Activated naive CD8-positive, alpha-beta T cell (primary cell): ENCODE measurements around the gene RPS15.
"Not testable (repeated sequence)": the region's sequence is repeated elsewhere in the genome, so short reads cannot be mapped to it uniquely, and the experiment has no call there.

Experiments used
- H3K27ac Mint-ChIP-seq: one replicate; pipeline ENCODE4 v1.8.0; 2021; ENCODE audit warnings: mixed read lengths
- H3K27me3 Mint-ChIP-seq: one replicate; pipeline ENCODE4 v1.8.0; 2021; ENCODE audit warnings: mixed read lengths
- H3K36me3 Mint-ChIP-seq: one replicate; pipeline ENCODE4 v1.8.0; 2021; ENCODE audit warnings: mixed read lengths
- H3K4me1 Mint-ChIP-seq: one replicate; pipeline ENCODE4 v1.8.0; 2021; ENCODE audit warnings: low read depth, mixed read lengths
- H3K4me3 Mint-ChIP-seq: one replicate; pipeline ENCODE4 v1.8.0; 2021; ENCODE audit warnings: mild to moderate bottlenecking, mixed read lengths
- H3K9me3 Mint-ChIP-seq: one replicate; pipeline ENCODE4 v1.8.0; 2021; ENCODE audit warnings: low read depth, mixed read lengths

RPS15 gene

GRCh38 chr19:1411255-1412191, 26.7 kb upstream of the RPS15 start:
- Mint-ChIP-seq H3K4me1 (peaks cover 63% of the 10 kb centered on the region), H3K27me3 (no peaks in the 10 kb centered on the region), H3K4me3 (peak overlapping the region; percentile 97), H3K36me3 (peaks cover 2% of the 10 kb centered on the region), H3K9me3 (no peaks in the 10 kb centered on the region), H3K27ac (peak overlapping the region; percentile 98)

- H3K9me3 Mint-ChIP-seq = no peaks in the 10 kb centered on the region
- no peaks in the 10 kb centered on the region for H3K27me3 Mint-ChIP-seq
- H3K27ac Mint-ChIP-seq = no peak overlapping the region
- H3K4me3 Mint-ChIP-seq = peak overlapping the region; percentile 69
- peaks cover 67% of the 10 kb centered on the region for H3K4me1 Mint-ChIP-seq
- H3K36me3 Mint-ChIP-seq = peaks cover 2% of the 10 kb centered on the region
Observed at GRCh38 chr19:1412323-1412923, 25.8 kb upstream of the RPS15 start.

GRCh38 chr19:1412995-1413800, 25.0 kb upstream of the RPS15 start:
- peaks cover 69% of the 10 kb centered on the region for H3K4me1 Mint-ChIP-seq
- H3K9me3 Mint-ChIP-seq = no peaks in the 10 kb centered on the region
- no peaks in the 10 kb centered on the region for H3K27me3 Mint-ChIP-seq
- peak overlapping the region; percentile 59 for H3K4me3 Mint-ChIP-seq
- H3K36me3 Mint-ChIP-seq = peaks cover 2% of the 10 kb centered on the region
- H3K27ac Mint-ChIP-seq = peak overlapping the region; percentile 70

GRCh38 chr19:1416014-1416841, 22.0 kb upstream of the RPS15 start:
- Mint-ChIP-seq H3K27ac (peak overlapping the region; percentile 76), H3K9me3 (no peaks in the 10 kb centered on the region), H3K36me3 (no peaks in the 10 kb centered on the region), H3K4me3 (peak overlapping the region; percentile 47), H3K4me1 (peaks cover 48% of the 10 kb centered on the region), H3K27me3 (no peaks in the 10 kb centered on the region)

- no peaks in the 10 kb centered on the region for H3K9me3 Mint-ChIP-seq
- H3K36me3 Mint-ChIP-seq = no peaks in the 10 kb centered on the region
- H3K27ac Mint-ChIP-seq = no peak overlapping the region
- H3K27me3 Mint-ChIP-seq = no peaks in the 10 kb centered on the region
- no peak overlapping the region for H3K4me3 Mint-ChIP-seq
- peaks cover 39% of the 10 kb centered on the region for H3K4me1 Mint-ChIP-seq
Observed at GRCh38 chr19:1417145-1417544, 21.1 kb upstream of the RPS15 start.

GRCh38 chr19:1417681-1418495, 20.3 kb upstream of the RPS15 start:
- Mint-ChIP-seq H3K9me3 (no peaks in the 10 kb centered on the region), H3K36me3 (no peaks in the 10 kb centered on the region), H3K27ac (peak overlapping the region; percentile 50), H3K4me3 (no peak overlapping the region), H3K27me3 (no peaks in the 10 kb centered on the region), H3K4me1 (peaks cover 36% of the 10 kb centered on the region)

- Mint-ChIP-seq H3K4me1 (peaks cover 30% of the 10 kb centered on the region), H3K4me3 (no peak overlapping the region), H3K9me3 (no peaks in the 10 kb centered on the region), H3K36me3 (no peaks in the 10 kb centered on the region), H3K27me3 (no peaks in the 10 kb centered on the region), H3K27ac (no peak overlapping the region)
Observed at GRCh38 chr19:1418496-1418775, 19.8 kb upstream of the RPS15 start.

- H3K27me3 Mint-ChIP-seq = no peaks in the 10 kb centered on the region
- H3K27ac Mint-ChIP-seq = no peak overlapping the region
- peaks cover 25% of the 10 kb centered on the region for H3K4me1 Mint-ChIP-seq
- no peaks in the 10 kb centered on the region for H3K9me3 Mint-ChIP-seq
- H3K36me3 Mint-ChIP-seq = no peaks in the 10 kb centered on the region
- H3K4me3 Mint-ChIP-seq = no peak overlapping the region
Observed at GRCh38 chr19:1418951-1419738, 19.1 kb upstream of the RPS15 start.

GRCh38 chr19:1420085-1420484, 18.1 kb upstream of the RPS15 start:
- H3K4me1 Mint-ChIP-seq = peaks cover 21% of the 10 kb centered on the region
- H3K27me3 Mint-ChIP-seq, H3K9me3 Mint-ChIP-seq, H3K4me3 Mint-ChIP-seq, H3K36me3 Mint-ChIP-seq, H3K27ac Mint-ChIP-seq: not testable (repeated sequence)

GRCh38 chr19:1420590-1420989, 17.6 kb upstream of the RPS15 start:
- H3K4me3 Mint-ChIP-seq = no peak overlapping the region
- no peaks in the 10 kb centered on the region for H3K27me3 Mint-ChIP-seq
- H3K36me3 Mint-ChIP-seq = no peaks in the 10 kb centered on the region
- H3K9me3 Mint-ChIP-seq = no peaks in the 10 kb centered on the region
- H3K4me1 Mint-ChIP-seq = peaks cover 18% of the 10 kb centered on the region
- no peak overlapping the region for H3K27ac Mint-ChIP-seq

- Mint-ChIP-seq H3K4me3 (no peak overlapping the region), H3K9me3 (no peaks in the 10 kb centered on the region), H3K27ac (no peak overlapping the region), H3K4me1 (peaks cover 11% of the 10 kb centered on the region), H3K27me3 (no peaks in the 10 kb centered on the region), H3K36me3 (no peaks in the 10 kb centered on the region)
Observed at GRCh38 chr19:1421218-1421957, 16.8 kb upstream of the RPS15 start.

- Mint-ChIP-seq H3K4me1 (peaks cover 9% of the 10 kb centered on the region), H3K9me3 (no peaks in the 10 kb centered on the region), H3K4me3 (no peak overlapping the region), H3K36me3 (no peaks in the 10 kb centered on the region), H3K27me3 (no peaks in the 10 kb centered on the region), H3K27ac (no peak overlapping the region)
Observed at GRCh38 chr19:1421958-1422305, 16.3 kb upstream of the RPS15 start.

- peaks cover 5% of the 10 kb centered on the region for H3K4me1 Mint-ChIP-seq
- H3K27ac Mint-ChIP-seq = no peak overlapping the region
- H3K9me3 Mint-ChIP-seq = no peaks in the 10 kb centered on the region
- H3K36me3 Mint-ChIP-seq = no peaks in the 10 kb centered on the region
- no peaks in the 10 kb centered on the region for H3K27me3 Mint-ChIP-seq
- no peak overlapping the region for H3K4me3 Mint-ChIP-seq
Observed at GRCh38 chr19:1422360-1422759, 15.8 kb upstream of the RPS15 start.
